ENCODE data around the gene ARHGEF10L.

ARHGEF10L gene

GRCh38 chr1:17553975-17554700 lies 14.6 kb downstream of the ARHGEF10L start:
- TF ChIP-seq ZNF274 (IDR thresholded peaks at IDR 0.05; ENCODE audit: low read depth, low read length): no peak
- no peak overlapping the region for H3K4me3 ChIP-seq (ENCODE audit: low read length)

GRCh38 chr1:17554954-17555353 lies 15.5 kb downstream of the ARHGEF10L start:
- TF ChIP-seq ZNF274 (IDR thresholded peaks at IDR 0.05; ENCODE audit: low read depth, low read length): no peak
- H3K4me3 ChIP-seq (ENCODE audit: low read length): no peak overlapping the region

- H3K4me3 ChIP-seq (ENCODE audit: low read length): no peak overlapping the region
- TF ChIP-seq ZNF274 (IDR thresholded peaks at IDR 0.05; ENCODE audit: low read depth, low read length): no peak
These were observed 18.5 kb downstream of the ARHGEF10L start for GRCh38 chr1:17557986-17558385.

- no peak overlapping the region for H3K4me3 ChIP-seq (ENCODE audit: low read length)
- TF ChIP-seq ZNF274 (IDR thresholded peaks at IDR 0.05; ENCODE audit: low read depth, low read length): no peak
These were observed 19.0 kb downstream of the ARHGEF10L start for GRCh38 chr1:17558541-17558940.

- TF ChIP-seq ZNF274 (IDR thresholded peaks at IDR 0.05; ENCODE audit: low read depth, low read length): no peak
- no peak overlapping the region for H3K4me3 ChIP-seq (ENCODE audit: low read length)
These were observed 19.6 kb downstream of the ARHGEF10L start for GRCh38 chr1:17558954-17559614.

- TF ChIP-seq ZNF274 (IDR thresholded peaks at IDR 0.05; ENCODE audit: low read depth, low read length): no peak
- H3K4me3 ChIP-seq (ENCODE audit: low read length): no peak overlapping the region
These were observed 20.3 kb downstream of the ARHGEF10L start for GRCh38 chr1:17559615-17560419.

GRCh38 chr1:17561247-17561548 lies 21.7 kb downstream of the ARHGEF10L start:
- no peak for TF ChIP-seq ZNF274 (IDR thresholded peaks at IDR 0.05; ENCODE audit: low read depth, low read length)
- no peak overlapping the region for H3K4me3 ChIP-seq (ENCODE audit: low read length)

GRCh38 chr1:17561561-17561985 lies 22.1 kb downstream of the ARHGEF10L start:
- no peak overlapping the region for H3K4me3 ChIP-seq (ENCODE audit: low read length)
- TF ChIP-seq ZNF274 (IDR thresholded peaks at IDR 0.05; ENCODE audit: low read depth, low read length): no peak

- no peak overlapping the region for H3K4me3 ChIP-seq (ENCODE audit: low read length)
- TF ChIP-seq ZNF274 (IDR thresholded peaks at IDR 0.05; ENCODE audit: low read depth, low read length): no peak
These were observed 22.9 kb downstream of the ARHGEF10L start for GRCh38 chr1:17562375-17562774.

GRCh38 chr1:17563494-17564281 lies 24.2 kb downstream of the ARHGEF10L start:
- TF ChIP-seq ZNF274 (IDR thresholded peaks at IDR 0.05; ENCODE audit: low read depth, low read length): no peak

GRCh38 chr1:17564458-17565393 lies 25.2 kb downstream of the ARHGEF10L start:
- TF ChIP-seq ZNF274 (IDR thresholded peaks at IDR 0.05; ENCODE audit: low read depth, low read length): no peak
- H3K4me3 ChIP-seq (ENCODE audit: low read length): no peak overlapping the region

More at GRCh38 chr1:17563494-17564281, 24.2 kb downstream of the ARHGEF10L start:
- no peak overlapping the region for H3K4me3 ChIP-seq (ENCODE audit: low read length)

GRCh38 chr1:17565461-17566252 lies 26.2 kb downstream of the ARHGEF10L start:
- TF ChIP-seq ZNF274 (IDR thresholded peaks at IDR 0.05; ENCODE audit: low read depth, low read length): no peak
- no peak overlapping the region for H3K4me3 ChIP-seq (ENCODE audit: low read length)
